Measurements from ENCODE around the gene F10.
"Not testable (repeated sequence)": the region's sequence is repeated elsewhere in the genome, so short reads cannot be mapped to it uniquely, and the experiment has no call there.

The F10 gene

DNA sequence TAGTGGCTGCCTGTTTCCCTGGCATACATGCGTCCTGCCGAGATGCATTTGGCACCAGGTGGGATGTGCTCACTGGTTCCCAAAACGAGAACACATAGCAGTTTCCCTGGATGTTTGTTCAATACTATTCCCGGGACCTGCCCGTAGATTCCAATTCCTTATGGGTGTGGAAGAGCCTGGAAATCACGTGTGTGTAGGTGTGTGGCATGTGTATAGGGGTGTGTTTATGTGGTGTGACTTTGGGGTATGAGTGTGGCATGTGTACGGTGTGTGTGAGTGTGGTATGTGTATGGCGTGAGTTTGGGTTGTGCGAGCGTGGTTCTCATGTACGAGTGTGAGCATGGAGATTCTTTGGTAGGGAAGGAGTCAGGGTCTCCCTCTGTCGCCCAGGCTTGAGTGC is 19.9 kb upstream of the F10 start:
- no peak for DNase-seq

DNA sequence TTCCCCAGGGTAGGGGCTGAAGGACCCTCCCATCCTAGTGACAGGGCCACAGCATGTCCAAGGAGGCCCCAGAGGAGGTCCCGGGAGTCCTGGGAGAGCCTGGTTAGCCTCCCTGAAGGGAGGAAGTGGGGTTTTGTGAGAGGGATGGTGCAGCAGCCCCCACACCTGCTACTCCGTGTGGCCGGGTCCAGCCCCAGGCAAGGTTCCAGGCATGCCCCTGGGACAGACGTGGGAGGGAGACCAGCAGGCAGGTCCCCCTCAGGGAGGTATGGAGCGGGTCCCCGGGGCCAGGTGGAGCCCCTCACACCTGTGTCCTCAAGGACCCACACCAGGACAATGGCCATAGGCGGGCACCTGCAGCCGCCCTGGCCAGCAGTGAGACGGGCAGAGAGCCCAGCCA is 19.0 kb upstream of the F10 start:
- DNase-seq: no peak

DNA sequence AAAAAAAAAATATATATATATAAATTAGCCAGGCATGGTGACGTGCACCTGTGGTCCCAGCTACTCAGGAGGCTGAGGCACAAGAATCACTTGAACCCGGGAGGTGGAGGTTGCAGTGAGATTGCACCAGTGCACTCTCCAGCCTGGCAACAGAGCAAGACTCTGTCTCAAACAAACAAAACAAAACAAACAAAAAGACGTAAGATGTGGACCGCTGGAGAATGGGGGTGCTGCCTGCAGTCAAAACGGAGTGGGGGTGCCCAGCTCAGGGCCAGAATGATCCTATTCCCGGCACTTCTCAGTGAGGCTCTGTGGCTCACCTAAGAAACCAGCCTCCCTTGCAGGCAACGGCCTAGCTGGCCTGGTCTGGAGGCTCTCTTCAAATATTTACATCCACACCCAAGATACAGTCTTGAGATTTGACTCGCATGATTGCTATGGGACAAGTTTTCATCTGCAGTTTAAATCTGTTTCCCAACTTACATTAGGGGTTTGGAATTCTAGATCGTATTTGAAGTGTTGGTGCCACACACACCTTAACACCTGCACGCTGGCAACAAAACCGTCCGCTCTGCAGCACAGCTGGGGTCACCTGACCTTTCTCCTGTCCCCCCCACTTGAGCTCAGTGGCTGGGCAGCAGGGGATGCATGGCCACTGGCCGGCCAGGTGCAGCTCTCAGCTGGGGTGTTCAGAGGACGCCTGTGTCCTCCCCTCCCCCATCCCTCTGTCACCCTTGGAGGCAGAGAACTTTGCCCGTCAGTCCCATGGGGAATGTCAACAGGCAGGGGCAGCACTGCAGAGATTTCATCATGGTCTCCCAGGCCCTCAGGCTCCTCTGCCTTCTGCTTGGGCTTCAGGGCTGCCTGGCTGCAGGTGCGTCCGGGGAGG is 17.3 kb upstream of the F10 start, which contains the start of gene F7:
F7 (plus strand) TSS at position 760 of the 889 bp plus-strand sequence; CDS start at position 811, 51 bp downstream.
- DNase-seq: no peak

DNA sequence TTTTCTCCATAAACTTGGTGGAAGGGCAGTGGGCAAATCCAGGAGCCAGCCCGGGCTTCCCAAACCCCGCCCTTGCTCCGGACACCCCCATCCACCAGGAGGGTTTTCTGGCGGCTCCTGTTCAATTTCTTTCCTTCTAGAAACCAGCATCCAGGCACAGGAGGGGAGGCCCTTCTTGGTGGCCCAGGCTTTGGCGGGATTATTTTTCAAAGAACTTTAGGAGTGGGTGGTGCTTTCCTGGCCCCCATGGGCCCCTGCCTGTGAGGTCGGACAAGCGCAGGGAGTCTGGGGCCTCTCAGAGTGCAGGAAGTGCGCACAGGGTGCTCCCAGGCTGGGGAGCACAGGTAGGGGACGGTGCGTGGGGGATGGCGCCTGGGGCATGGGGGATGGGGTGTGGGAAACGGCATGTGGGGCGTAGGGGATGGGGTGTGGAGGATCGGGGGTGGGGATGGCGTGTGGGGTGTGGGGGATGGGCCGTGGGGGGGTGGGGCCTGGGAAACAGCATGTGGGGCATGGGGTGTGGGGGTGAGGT is 16.6 kb upstream of the F10 start:
- DNase-seq: no peak

DNA sequence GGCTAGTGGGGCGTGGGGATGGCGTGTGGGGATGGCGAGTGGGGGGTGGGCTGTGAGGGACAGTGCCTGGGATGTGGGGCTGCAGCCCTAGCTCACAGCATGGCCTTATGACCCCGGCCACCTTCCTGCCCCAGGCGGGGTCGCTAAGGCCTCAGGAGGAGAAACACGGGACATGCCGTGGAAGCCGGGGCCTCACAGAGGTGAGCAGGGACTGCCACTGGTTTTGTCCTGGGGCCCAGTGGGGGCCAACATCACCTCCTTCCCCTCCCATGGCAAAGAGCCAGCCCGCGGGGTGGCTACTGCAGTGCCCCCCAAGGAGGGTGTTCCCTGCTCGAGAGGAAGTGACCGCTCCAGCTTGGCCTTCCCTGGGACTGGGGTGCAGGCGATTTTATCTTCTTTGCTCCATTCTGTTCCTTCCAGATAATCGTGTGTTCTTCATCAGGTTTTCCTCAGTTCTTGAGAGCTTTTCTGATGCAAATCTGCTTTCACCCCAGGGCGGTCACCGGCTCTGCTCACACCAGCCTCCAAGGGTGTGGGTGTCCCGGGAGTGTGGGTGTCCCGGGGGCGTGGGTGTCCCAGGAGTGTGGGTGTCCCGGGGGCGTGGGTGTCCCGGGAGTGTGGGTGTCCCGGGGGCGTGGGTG is 15.8 kb upstream of the F10 start:
- no peak for DNase-seq

DNA sequence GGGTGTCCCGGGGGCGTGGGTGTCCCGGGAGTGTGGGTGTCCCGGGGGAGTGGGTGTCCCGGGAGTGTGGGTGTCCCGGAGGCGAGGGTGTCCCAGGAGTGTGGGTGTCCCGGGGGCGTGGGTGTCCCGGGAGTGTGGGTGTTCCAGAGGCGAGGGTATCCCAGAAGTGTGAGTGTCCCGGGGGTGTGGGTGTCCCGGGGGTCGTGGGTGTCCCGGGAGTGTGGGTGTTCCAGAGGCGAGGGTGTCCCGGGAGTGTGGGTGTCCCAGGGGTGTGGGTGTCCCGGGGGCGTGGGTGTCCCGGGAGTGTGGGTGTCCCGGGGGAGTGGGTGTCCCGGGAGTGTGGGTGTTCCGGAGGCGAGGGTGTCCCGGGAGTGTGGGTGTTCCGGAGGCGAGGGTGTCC is 14.1 kb upstream of the F10 start:
- DNase-seq: not testable (repeated sequence)

DNA sequence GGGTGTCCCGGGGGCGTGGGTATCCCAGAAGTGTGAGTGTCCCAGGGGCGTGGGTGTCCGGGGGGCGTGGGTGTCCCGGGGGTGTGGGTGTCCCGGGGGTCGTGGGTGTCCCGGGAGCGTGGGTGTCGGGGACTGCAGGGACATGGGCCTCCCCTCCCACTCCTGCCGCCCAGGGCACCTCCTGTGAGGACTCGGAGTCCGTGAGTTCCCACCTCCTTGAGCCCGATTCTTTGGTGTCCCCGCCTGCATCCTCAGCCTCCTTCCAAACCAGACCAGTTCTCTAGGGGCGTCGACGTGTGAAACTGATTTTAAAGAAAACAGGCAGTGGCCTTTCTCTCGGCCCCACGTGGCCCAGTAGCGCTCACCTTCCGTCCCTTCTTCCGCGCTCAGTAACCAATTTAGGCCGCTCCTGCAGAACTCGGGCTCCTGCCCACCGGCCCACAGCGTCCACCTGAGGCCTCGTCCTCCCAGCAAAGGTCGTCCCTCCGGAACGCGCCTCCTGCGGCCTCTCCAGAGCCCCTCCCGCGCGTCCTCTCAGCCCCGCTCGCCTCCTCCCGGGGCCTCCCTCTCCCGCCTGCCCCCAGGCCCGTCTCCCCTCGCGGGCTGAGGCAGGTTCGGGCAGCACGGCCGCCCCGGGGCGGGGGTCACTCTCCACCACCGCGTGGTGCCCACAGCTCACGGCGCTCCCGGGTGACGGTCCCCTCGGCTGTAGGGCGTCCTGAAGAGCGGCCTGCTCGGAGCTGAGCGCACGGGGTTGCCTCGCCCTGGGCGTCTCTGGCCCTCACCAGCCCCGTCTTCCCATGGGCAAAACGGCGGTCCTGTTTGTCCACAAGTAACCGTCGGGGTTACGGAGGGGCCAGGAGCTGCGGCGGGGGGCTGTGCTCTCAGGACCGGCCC is 13.2 kb upstream of the F10 start:
- no peak for DNase-seq

DNA sequence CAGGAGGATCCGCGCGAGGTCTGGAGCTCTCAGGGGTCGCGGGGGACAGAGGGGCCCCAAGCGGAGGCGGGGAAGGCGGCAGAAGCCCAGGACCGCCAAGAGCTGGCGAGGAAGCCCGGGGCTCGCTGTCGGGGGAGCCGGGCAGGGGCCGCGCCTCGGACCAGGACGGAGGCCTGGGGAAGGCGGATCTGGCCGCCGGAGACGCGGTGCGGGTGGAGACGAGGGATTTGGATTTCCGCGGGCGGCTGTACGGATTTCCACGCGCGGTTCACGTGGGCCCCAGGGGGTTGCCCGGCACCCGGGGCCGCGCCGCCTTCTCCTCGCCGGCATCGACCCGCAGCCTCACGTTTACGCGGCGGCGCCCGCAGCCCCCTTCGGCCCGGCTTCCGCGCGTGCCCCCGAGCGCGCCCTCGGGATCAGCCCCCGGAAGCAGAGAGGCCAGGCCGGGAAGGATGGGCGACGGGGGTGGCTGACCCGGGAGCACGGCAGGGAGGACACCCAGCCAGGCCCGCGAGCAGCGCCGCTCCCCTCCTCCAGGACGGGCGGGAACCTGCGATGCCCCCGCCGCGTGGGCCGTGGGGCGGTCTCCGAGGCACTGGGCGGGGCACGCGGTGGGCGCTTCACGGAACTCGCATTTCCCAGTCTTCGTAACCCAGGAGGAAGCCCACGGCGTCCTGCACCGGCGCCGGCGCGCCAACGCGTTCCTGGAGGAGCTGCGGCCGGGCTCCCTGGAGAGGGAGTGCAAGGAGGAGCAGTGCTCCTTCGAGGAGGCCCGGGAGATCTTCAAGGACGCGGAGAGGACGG is 12.3 kb upstream of the F10 start:
- DNase-seq: no peak

DNA sequence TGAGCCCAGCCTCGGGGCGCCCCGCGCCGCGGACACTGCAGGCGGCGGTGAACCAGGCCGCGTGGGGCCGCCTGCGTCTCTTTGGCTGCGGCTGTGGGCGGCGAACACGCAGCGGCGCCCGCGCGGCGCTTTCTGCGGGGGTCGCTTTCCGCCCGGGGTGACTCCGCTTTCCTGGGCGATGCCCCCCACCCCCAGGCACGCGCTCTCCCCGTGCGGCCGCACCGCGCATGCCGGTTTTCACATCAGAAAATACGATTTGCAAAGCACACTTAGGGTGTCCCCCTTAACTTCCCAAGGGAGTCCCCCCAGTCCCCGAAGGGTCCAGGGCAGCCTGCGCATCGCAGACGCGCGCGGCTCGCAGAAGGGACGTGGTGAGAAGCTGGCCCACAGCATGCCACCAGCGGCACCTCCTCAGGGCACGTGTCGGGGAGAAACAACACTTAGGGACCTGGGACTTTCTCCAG is 11.7 kb upstream of the F10 start:
- DNase-seq: no peak

DNA sequence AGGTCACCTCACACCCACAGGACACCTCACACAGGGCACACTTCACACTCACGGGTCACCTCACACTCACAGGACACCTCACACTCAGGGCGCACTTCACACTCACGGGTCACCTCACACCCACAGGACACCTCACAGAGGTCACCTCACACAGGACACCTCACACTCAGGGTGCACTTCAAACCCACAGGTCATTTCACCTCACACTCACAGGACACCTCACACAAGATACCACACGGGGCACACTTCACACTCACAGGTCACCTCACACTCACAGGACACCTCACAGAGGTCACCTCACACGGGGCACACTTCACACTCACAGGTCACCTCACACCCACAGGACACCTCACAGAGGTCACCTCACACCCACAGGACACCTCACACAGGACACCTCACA is 10.8 kb upstream of the F10 start:
- not testable (repeated sequence) for DNase-seq

DNA sequence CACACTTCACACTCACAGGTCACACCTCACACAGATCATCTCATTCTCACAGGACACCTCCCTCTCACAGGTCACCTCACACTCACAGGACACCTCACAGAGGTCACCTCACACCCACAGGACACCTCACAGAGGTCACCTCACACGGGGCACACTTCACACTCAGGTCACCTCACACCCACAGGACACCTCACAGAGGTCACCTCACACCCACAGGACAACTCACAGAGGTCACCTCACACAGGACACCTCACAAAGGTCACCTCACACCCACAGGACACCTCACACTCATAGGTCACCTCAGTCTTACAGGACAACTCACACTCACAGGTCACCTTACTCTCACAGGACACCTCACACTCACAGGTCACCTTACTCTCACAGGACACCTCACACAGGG is 10.1 kb upstream of the F10 start:
- not testable (repeated sequence) for DNase-seq

DNA sequence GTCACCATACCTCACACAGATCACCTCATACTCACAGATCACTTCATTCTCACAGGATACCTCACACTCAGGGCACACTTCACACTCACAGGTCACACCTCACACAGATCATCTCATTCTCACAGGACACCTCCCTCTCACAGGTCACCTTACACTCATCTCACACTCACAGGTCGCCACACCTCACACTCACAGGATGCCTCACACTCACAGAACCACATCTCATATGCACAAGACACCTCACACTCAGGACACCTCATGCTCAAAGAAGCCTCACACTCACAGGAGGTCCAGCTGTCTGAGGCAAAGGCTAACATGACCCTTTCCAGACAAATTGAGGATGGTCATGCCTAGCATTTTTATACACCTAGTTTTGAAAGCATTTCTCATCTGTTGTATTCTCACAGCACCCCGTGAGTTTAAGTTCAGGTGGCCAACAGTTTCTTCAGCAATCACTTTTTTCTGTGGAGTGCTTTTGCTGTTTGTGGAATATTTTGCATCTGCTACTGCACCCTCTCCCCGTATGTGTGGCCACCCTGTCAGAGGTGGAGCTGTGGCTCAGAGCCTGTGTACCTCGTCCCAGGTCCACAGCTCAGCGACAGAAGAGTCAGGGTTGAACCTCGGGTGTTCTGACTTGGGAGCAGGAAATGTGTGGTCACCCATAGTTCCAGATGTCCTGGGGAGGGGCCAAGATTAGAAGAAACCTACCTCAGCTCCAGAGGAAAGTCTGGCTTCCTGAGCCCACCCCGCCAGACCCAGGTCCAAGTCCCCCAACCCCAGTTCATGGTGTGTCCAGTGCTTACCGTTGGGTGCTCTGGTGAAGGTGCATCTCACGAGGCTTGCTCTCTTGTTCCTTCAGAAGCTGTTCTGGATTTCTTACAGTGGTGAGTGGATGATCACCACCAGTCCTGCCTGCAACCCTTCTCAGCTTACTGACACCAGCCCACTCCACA is 9.4 kb upstream of the F10 start:
- DNase-seq: no peak

DNA sequence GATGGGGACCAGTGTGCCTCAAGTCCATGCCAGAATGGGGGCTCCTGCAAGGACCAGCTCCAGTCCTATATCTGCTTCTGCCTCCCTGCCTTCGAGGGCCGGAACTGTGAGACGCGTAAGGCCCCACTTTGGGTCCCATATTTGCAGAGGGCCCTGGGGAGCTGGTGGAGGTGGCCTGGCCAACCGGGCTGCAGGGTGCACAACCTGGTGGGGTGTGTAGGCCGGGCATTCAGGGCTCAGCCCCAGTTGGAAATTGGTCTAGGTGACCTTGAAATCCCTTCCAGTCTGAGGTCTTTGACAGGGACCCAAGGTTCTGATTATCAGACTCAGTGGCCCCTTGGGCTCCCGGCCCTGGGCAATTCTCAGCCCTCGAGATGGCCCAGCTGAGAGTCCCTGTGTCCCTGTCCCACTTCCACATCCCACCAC is 8.7 kb upstream of the F10 start:
- no peak for DNase-seq

DNA sequence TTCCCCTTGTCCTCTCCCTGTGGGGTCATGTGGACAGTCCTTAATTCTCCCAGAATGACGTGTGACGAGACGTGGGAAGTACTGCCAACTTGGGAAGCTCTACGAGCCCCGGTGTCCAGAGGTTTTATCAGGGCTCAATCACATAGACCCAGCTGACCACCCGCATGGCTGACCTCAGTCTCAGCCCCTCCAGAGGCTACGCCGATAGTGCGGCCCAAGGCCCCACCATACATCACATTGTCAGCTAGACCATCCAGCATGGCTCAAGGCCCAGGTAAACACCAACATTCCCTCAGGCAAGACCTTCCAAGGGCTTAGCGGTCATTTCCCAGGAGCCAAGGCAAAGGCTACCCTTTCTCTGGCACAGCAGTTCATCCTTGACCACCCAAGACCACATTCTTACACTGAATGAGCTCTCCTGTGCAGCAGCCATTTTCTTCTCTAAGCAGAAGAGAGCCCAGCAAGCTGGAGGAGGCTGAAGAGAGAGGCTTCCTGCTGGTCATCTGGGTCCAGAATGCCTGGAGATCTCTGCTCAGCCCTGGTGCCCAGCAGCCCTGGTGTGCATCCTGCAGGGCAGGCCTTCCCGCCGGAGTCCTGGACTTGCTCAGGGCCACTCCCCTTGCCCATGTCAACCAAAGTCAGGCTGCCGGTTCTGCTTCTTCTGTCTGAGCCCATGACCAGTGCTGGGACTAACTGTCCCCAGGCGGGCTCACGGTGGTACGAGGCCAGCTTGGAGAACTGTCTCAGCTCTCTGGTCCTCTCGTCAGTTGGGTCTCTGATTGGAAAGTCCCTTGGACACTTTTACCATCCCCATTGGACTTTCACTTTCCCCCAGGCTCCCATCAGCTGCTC is 7.9 kb upstream of the F10 start:
- DNase-seq: no peak

DNA sequence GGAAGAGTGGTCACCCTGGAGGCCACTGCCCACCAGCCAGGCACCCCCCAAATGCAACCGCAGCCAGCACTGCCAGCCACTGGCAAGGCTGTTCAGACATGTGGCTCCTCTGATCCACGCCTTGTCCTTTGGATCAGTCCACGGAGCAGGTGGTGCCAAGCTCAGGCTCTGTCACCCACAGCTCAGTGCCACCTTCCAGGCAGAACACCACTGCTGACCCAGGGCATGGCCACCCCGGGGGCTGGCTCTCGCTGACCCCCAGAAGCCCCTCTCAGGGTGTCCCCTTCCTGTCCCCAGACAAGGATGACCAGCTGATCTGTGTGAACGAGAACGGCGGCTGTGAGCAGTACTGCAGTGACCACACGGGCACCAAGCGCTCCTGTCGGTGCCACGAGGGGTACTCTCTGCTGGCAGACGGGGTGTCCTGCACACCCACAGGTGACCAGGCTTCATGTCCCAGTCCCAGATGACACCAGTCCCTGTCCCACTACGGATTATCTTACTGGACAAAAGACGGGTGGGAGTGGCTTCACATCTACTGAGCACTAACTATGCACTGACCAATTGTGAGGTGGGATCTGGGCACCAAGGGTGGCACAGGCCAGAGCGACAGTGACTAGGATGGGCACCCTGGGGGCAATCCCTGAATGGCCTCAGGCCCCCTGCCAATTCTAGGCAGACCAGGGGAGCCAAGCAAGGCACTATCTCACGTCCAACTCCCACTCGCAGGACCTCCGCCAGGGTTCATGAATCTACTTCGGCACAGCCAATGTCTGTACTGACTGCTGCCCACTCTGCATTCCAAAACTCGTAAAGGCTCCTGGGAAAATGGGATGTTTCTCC is 7.0 kb upstream of the F10 start:
- no peak for DNase-seq

DNA sequence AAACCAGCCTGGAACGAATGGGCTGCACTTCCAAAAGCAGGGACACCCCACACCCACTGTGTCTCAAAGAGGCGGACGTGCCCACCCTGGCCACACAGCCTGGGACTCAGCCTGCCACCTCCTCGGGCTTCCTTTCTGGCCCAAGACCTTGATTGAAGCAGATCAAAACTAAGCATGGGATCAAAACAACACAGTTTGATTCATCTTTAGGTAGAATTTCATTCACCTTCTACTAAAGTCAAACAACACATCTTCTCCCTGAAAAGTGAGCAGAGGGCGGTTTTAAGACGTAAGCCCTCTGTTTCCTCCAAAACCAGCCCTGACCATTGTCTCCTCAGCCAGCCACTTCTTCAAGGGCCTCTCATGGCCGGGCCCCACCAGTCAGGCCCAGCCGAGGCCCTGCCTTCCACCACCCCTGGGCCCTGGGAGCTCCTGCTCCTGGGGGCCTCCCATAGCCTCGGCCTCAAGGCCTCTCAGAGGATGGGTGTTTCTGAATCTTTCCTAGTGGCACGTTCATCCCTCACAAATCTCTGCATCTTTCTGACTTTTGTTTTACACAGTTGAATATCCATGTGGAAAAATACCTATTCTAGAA is 6.3 kb upstream of the F10 start:
- DNase-seq: no peak

DNA sequence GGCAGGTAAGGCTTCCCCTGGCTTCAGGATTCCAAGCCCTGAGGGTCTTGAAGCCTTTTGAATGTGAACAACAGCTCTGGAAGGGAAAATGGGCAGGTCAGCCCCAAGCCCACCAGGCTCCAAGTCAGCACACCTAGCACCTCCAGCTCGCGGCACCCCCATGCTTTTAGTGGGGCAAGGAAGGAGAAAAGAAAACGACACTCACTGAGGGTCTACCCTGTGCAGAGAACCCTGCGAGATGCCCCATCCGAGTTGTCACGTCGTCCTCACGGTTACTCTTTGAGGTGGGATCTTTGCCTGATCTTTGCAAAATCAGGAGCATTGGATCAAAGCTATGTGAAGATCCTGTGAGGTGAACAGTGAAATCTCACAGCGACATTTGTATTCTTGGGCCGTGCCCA is 5.7 kb upstream of the F10 start:
- DNase-seq: no peak

DNA sequence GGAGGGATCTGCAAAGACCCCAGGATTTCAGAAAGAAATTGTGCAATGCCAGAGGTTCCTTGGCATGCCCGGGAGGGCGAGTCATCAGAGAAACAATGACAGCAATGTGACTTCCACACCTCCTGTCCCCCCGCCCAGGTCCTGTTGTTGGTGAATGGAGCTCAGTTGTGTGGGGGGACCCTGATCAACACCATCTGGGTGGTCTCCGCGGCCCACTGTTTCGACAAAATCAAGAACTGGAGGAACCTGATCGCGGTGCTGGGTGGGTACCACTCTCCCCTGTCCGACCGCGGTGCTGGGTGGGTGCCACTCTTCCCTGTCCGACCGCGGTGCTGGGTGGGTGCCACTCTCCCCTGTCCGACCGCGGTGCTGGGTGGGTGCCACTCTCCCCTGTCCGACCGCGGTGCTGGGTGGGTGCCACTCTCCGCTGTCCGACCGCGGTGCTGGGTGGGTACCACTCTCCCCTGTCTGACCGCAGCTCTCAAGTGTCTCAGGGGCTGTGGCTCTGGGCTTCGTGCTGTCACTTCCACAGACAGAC is 5.2 kb upstream of the F10 start:
- DNase-seq: no peak
